H54 (cell line): ENCODE data around the gene YIPF1.
"Not testable (repeated sequence)": the region's sequence is repeated elsewhere in the genome, so short reads cannot be mapped to it uniquely, and the experiment has no call there.

ENCODE experiments used
- DNase-seq: peaks from one replicate; pipeline ENCODE4 v3.0.0; 2011; ENCODE audit warnings: low spot score, mixed read lengths; ENCODE audit not compliant: insufficient read length
- FAIRE-seq: peaks from 3 replicates; lab custom pipeline; 2011; peaks lifted over from hg19 to GRCh38; lab: Jason Lieb, UNC
- POLR2A ChIP-seq: IDR thresholded peaks from 2 replicates; pipeline ENCODE4 v1.6.1; 2011; ENCODE audit warnings: low read depth, mild to moderate bottlenecking, low read length

Gene YIPF1

DNA sequence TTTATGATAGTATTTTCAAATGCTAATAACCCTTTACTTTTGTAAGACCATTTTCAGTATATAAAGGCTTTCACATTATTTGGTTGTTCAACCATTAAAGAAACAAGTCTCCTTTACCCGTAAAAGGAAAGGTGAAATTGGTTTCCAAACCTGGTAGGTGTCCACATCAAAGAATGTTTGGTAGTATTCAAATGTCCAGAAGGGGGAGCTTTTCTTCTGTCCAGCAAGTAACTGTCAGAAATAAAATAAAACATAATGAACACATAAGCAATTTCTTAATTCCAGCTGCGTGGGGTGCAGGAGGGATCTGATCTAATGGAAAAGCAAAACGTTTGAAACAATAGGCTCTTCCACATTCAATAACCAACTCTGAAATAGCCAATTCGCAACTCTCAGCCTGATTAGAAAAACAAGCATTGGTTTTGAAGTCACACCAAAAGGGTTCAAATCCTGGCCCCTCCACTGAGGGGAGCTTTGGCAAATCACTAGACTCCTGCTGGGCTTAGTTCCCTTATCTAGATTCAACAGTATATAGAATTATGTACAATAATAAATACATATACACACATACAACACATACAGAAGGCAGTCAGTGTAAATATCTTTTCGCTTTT, 11.0 kb downstream of the YIPF1 start:
- no peak for DNase-seq
- TF ChIP-seq POLR2A, result no peak
- peak; percentile 38 for FAIRE-seq

DNA sequence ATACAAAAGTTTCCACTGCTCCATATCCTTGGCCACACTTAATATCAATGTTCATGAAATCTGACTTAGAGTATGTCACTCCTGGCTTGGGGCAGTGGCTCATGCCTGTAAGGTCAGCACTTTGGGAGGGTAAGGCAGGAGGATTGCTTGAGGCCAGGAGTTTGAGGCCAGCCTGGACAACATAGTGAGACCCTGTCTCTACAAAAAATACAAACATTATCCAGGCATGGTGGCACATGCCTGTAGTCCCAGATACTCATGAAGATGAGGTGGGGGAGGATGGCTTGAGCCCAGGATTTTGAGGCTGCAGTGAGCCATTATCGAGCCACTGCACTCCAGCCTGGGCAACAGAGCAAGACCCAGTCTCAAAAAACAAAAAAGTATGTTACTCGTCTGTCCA, 14.4 kb downstream of the YIPF1 start:
- not testable (repeated sequence) for FAIRE-seq, DNase-seq

DNA sequence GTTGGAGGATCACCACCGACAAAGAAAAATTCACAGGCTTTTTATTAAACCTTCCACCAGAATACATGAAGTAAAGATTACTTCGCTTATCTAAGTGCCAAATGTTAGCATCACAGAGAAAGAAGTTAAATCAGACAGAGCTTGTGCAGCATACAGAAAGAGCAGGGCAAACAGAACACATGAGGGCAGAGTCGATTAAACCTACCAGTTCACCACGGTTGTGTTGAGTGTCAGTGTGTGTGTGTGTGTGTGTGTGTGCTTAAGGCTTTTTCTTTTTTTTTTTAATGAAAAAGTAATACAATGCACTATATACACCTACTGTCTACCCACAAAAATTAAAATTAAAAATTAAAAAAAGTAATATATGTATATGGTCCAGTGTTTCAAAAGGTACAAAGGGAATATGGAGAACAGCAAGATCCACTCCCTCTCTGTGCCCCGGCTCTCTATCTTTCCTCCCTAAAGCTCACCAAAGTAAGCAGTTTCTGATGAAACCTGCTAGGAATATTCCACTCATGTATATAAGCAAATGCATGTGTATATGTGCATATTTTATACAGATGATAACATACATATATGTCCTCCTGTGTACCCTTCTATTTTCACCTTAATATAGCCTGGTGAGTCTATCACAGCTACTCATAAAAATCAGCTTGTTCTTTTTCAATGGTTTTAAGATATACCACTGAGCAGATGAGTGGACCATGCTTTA, 17.7 kb downstream of the YIPF1 start:
- DNase-seq, result no peak
- FAIRE-seq, result no peak
- no peak for TF ChIP-seq POLR2A

DNA sequence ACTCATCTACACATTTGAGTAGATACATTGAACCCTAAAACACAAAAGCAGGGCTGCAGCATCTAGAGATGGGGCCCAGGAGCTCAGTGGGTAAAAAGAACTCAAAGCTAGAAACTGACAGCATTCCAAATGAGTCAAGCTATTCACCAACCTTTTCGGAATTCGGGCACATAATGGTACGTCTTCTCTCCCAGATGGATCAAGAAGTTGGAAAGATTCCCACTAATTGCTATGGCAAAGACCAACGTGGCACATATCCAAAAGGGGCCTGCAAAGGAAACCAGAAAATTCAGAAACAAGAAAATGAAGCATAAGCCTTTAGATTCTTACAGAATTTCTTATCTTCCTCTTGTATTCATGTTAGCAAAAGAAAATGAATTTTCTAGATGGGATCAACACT, 18.4 kb downstream of the YIPF1 start:
- DNase-seq (no peak), FAIRE-seq (no peak)
- no peak for TF ChIP-seq POLR2A

DNA sequence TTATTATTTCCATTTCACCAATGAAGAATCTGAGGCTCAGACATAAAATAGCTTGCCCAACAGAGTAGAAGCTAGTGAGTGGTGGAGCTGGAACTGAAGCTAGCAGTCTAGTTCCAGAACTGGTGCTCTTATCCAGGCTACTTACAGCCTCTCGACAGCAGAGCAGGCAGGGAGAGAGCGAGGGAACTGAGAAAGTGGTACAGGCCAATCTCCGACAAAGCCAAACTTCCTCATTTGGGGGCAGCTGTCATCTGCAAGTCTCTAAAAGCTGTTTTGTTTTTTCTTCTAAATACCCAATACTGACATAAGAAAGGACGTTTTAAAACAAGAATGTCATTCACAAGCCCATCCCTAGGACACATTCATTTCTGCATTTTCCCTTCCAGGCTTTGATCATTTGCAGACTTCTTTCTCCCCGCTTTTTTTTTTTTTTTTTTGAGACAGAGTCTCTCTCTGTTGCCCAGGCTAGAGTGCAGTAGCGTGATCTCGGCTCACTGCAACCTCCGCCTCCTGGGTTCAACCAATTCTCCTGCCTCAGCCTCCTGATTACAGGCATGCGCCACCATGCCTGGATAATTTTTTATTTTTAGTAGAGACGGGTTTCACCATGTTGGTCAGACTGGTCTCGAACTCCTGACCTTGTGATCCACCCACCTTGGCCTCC, 20.0 kb downstream of the YIPF1 start:
- FAIRE-seq (no peak), DNase-seq (no peak)
- TF ChIP-seq POLR2A, result no peak

DNA sequence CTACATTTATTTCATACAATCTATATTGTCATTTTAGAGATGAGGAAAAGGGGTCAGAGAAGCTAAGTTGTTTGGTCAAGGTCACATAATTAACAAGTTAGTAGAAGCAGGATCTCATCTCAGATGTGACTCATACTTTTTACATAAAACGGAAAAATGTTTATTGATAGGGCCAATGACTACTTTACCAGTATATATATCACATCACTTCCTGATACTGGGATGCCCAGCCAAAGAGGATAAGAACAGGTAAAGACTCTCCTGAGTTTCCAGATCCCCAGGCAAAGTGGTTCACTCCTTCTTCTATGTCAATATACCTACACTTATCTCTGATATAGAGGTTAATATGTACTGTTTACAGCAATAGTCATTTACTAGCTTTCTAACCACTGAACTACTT, 21.0 kb downstream of the YIPF1 start:
- TF ChIP-seq POLR2A, result no peak

DNA sequence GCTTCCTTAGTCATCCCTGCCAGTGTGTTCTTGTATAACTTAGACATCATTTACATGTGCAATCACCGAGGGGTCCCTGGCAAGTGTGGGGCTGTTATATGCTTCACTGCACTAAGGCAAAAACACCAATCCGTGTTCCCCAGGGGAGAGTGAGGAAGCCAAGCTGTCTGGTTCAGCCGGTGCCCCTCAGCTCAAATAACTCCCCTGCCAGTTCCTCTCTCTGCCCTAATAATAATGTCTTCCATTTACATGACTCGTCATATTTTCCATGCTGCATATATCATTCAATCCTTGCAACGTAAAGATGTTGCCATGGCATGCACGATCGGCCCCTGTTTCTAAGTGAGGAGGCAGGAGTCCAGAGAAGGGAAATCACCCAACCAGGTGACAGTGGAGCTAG, 27.1 kb downstream of the YIPF1 start:
- DNase-seq (no peak), FAIRE-seq (no peak)
- TF ChIP-seq POLR2A, result no peak

More for the DNA sequence above, 21.0 kb downstream of the YIPF1 start:
- FAIRE-seq (no peak), DNase-seq (no peak)

DNA sequence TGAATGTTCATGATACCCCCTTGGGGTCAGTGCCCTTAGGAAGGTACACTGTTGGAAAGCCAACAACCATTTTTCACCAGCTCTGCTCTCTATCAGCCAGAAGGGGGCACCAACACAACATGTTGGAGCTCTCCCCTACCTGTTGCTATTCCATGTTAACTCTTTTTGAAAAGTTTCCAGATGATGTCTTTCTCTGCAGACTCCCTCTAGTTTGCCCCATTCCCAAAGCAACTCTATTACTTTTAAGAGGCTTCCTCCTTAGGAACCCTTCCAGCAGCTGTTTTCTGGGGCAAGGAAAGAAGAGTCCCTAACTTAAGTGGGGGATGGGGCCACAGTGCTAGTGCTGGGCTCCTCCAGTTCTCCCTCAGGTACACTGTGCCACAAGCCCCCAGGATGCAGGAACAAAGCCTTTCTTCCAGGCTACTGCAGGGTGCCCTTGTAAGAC, 28.6 kb downstream of the YIPF1 start:
- FAIRE-seq, result peak; percentile 72
- DNase-seq, result peak; percentile 26
- no peak for TF ChIP-seq POLR2A

DNA sequence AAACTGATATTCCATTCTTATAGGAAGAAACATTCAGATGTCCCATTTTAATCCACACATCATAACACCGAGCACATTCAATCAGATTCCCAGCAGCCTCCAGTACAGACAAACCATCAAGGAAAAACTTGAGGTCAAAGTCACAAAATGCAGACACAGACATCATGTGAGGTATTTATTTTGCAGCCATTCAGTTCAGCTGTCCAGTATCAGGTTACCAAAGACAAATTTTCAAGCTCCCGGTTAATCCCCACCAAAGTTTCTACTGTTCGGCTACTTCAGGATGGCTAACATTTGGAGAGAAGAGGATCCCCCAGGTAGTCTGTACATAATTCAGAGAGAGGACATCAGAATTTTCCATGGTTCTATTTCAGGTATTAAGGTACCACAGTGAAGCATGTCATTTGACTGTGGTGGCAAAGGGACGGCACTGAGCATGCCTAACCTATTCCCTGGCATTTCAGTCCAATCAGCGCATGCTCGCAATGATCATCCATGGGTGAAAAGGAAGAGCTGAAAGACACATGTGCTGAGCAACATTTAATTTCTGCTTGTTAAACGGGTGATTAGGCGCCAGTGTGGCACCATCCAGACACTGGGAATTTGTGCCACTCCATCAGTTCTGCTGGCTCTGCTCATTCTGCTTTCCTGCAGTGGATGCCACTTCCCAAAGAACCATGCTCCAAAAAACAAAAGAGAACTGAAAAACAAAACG, 37.9 kb downstream of the YIPF1 start:
- no peak for TF ChIP-seq POLR2A
- DNase-seq (no peak), FAIRE-seq (no peak)

DNA sequence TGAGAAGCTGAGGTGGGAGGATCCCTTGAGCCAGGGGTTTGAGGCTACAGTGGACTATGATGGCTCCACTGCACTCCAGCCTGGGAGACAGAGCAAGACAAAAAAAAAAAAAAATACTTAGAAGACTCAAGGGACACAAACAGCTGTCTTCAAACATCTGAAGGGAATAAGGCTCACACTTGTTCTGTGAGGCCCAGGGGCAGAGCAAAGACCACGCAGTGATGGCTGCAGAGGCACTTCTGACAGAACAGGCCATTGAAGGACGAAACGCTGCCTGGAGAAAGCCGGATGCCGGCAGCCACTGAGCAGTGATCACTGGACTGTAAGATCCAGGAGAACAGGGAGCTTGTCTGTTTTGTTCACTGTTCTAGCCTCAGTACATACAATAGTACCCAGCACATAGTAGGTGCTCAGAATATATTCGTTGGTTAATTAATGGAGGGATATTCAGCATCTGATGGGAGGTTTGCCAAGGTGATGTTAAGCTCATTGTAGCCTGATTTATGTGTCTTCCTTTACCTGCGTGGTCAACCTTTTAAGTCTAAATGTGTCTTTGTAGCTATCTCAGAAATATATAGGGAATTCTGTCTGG, 39.4 kb downstream of the YIPF1 start:
- no peak for FAIRE-seq
- TF ChIP-seq POLR2A, result no peak

DNA sequence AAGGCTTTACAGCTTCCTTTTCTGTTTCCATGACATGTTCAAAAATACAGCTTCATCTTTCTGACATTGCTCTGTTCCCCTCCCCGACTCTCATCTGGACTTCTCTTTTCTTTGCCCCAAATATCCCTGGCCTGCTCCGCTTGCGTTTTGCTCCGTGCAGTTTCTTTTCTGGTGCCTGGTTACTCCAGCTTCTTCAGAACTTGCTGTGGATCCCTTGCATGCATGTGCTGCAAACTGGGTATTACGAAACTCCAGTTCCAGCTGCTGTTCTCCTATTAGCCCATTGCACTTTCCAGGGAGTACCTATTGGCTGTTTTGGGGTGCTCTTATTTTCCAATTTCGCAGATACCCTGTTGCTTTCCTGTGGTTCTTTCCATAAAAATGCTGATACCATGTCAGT, 41.6 kb downstream of the YIPF1 start:
- no peak for FAIRE-seq
- TF ChIP-seq POLR2A, result no peak
- DNase-seq, result no peak

More for the DNA sequence above, 39.4 kb downstream of the YIPF1 start:
- DNase-seq, result no peak

DNA sequence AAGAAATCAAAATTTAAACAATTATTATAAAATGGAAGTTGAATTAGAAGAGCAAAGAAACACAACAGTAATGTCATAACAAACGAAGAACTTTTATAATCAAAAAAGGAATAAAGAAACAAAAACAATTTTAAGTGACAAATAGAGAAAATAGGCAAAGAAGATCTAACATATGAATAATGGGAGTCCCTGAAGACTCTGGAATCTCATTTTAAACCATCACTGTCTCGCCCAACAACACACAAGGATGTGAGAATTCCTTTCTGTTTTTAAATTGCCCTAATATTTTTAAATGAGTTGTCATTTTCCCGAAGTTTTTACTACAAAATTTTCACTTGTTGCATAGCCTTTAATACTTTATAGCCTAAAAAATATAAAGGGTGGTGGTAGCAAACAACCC, 47.2 kb downstream of the YIPF1 start:
- DNase-seq (no peak), FAIRE-seq (no peak)
- TF ChIP-seq POLR2A, result no peak

DNA sequence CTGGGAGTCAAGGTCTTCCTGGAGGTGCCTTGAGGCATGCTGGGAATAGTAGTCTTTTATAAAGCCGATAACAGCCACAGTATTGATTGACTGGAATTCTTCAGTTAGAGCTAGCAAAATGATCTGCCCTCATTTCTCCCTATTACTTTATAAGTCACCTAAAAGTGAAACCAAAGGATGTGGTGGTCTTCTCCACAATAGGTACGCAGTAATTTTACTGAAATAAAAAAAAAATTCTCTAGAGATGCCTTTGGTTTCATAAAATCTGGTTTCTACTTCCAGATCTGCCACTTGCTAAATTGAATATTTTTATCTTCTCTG, 51.0 kb downstream of the YIPF1 start:
- no peak for FAIRE-seq
- no peak for TF ChIP-seq POLR2A
- DNase-seq, result no peak
